ENCODE results near the gene GPBAR1. TPM values are rescaled to one million over a fixed set of nuclear protein-coding genes. Genes with fewer than 3 reads are reported as not detected.

The GPBAR1 gene
- polyA plus RNA-seq, 4 donors: 2.1 to 2.4 (median 2.3) TPM

DNA sequence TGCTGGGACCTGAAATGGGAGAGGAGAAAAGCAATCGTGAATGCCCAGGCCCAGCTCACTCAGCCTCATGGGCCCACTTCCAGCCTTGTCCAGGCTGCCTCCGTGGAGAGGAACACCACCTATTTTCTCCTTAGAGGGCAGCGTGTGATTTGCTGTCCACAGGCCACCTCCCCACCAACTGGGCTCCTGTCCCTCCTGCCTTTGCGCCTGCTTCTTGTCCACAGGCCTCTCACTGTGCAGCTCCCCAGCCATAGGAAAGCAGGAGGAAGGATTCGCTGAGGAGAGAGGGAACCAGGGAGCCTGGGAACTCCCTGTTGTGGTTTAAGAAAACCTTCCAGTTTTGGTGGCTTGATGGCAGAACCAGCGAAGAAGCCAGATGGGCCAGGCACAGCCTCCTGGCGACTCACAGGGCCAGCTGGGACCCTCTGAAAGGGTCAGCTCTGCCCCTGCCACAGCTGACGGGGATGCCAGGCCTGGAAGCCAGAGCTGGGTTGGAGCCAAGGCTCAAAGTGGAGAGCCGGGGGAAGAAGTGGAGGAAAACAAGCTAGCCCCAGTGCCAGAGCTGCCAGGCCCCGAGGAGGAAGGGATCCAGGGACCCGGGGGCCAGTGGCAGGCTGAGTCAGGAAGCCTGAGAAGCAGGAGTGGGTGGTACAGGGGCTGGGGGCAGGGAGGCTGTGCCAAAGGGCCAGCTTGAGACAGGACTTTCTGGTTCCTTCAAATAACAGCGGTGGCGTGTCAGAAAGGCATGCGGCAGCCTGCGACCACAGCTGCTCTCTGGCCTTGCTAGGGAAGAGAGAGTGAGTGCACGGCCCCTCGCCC, 21.6 kb downstream of the GPBAR1 start:
- no peak for DNase-seq (ENCODE audit: low read depth in 4 of 4, low spot score in 3 of 4)

- DNase-seq (ENCODE audit: low read depth in 4 of 4, low spot score in 3 of 4): no peak
Observed at GRCh38 chr2:218284106-218284811, 23.4 kb downstream of the GPBAR1 start.

DNA sequence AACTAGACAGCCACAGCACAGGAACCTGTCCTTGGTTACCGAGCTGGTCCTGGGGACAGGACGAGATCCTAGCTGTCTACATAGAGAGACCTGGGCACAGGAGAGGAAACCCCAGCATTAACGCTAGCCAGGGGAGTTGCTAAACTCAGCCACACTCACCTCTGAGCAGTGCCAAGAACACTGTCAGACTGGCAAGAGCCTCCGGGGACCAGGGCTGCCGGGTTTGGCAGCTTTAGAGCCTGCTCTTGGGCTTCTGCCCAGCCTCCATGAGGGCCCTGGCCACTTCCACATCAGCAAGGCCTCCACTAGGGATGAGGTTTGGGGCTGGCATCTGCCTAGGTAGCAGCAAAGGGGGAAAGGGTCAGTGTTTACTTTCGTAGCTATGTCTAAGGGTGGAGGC, 24.8 kb downstream of the GPBAR1 start:
- no peak for DNase-seq (ENCODE audit: low read depth in 4 of 4, low spot score in 3 of 4)

DNA sequence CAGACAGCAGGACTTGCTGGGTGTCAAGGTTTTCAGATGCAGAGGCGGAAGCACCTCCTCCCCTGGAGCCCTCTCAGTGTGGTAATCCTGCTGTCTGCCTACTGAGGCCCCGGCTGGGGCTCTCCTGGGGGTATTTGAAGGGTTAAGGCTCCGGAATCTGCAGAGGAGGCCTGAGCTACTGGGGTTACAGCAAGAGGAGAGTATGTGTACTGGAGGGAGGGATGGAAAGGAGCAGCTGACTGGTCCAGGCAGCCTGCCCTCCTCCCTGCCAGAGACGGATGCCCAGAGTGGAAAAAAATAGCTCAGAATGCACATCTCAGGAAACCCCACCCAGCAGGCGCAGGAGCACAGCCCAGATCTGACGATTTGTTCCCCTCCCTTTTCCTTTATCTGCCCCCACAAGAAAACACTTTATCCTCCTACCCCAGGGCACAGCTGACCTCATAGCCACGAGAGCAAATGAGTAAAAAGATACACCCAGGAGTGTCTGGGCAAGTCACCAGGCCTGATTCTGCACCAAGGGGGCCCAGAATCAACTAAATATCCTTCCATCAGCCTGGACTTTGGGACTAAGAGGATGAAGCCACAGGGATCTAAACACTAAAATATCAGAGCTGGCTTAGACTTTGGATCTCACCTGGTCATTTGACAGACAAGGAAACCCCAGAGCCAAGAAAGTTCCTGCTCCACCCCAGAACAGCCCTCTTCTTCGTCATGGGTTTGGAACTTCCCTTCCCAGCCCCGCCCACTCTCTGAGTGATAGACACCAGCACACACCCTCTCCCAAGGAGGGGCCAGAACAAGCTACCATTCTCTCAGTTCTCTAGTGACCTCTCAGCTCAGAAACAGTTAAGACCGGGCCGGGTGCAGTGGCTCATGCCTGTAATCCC, 26.0 kb downstream of the GPBAR1 start:
- DNase-seq (ENCODE audit: low read depth in 4 of 4, low spot score in 3 of 4): no peak

GRCh38 chr2:218289639-218290315, 29.0 kb downstream of the GPBAR1 start:
- DNase-seq (ENCODE audit: low read depth in 4 of 4, low spot score in 3 of 4): no peak

GRCh38 chr2:218290316-218291261, 29.8 kb downstream of the GPBAR1 start:
- no peak for DNase-seq (ENCODE audit: low read depth in 4 of 4, low spot score in 3 of 4)

DNA sequence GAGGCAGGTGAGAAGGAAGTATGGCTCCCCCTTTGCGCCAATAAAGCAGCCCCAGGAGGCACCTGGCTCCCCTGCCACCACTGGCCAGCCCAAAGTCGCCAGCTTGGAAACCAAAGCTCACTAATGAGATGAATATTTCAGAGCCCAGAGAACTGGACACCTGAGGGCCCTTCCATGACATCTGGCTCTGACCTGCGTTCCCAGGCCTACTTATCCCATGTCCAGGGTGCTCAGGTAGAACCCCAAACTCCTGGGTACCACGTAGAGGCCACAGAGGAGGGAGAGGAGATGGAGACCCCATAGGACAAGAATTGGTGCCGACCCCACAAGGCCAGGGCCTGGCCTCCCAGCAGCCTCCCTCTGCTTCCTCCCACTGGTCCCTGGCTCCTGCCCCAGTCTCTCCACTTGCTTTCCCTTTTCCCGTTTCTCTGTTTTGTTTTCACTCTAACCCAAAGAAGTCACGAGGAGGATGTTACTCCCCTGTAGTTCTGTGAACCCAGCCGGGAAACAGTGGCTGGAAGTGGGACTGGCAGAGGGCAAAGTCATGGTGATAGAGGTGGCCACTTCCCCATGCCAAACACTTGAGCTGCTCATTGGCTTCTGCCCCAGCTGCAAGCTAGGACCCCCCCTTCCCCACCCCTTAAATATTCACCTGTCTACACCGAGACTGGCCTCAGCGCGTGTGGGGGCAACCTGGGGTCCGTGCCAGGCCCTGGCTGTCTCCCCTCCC, 30.7 kb downstream of the GPBAR1 start:
- no peak for DNase-seq (ENCODE audit: low read depth in 4 of 4, low spot score in 3 of 4)

DNA sequence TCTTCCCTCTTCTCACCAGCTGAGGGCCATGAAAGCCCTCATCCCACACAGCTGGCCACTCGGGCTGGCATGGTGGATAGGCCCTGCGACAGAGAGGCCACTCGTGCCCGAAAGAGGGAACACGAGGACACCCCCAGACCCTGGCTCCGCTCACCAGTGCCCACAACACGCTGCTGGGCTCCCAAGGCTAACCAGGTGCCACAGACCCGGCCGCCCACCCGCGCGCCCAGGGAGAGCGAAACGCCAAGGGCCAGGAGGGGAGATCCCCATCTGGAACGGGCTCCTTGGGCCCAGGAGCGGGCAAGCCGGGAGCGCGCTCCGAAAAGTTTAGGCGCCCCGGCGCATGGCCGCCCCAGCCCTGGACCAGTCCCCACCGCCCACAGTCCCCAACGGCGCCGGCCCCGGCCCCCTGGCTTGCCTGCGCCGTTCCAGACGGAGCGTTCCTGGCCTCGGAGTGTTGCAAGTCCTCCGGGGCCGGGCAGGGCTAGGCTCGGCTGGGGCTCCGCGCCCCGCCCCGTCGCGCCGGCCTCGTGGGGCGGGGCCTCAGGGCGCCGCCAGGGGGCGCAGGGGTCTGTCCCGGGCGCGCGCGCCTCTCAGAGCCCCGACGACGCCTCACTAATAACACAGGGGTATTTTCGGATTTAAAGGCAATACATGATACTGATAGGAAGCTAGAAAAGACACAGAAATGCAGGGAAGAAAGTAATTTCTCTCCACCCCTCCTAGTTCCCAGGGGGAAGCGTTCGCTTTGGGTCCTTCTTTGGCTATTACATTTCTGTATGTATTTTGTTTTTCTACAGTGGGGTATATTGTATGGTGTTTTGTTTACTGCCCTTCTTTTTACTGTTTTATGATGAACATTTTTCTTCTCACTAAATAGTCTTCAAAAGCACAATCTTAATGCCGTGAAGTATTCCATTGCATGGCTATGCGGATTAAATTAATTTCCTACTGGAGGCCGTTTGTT, 31.5 kb downstream of the GPBAR1 start, which contains the start of gene TMBIM1:
Gene TMBIM1, minus strand, starts transcription at position 456 of the 967 bp plus-strand sequence. CDS start 10,362 bp downstream, outside the sequence.
- DNase-seq (ENCODE audit: low read depth in 4 of 4, low spot score in 3 of 4): peak in 1 of 4 donors; percentile 59

DNA sequence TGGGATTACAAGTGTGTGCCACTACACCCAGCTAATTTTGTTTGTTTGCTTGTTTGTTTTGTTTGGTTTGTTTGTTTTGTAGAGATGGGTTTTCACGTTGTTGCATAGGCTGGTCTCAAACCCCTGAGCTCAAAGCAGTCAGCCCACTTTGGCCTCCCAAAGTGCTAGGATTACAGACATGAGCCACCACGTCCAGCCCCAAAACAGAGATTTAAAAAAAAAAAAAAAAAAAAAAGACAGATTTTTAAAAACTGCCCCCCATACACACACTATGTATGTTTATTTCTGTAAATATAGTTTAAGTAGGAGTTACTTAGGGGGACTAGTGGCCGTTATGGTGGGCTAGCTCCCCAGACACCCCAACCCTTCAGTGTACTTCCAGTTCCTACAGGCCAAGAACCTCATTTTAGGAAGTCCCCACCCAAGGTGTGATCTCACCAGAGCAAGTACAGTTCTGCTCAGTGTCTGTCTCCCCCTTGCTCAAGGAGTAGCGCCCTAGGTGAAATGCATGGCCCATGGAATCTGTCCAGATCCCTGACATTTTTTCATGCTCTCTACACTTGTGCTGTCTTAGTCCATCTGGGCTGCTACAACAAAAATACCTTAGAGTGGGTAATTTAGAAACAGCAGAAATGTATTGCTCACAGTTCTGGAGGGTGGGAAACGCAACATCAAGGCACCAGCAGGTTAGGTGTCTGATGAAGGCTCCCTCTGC, 33.1 kb downstream of the GPBAR1 start:
- no peak for DNase-seq (ENCODE audit: low read depth in 4 of 4, low spot score in 3 of 4)

DNA sequence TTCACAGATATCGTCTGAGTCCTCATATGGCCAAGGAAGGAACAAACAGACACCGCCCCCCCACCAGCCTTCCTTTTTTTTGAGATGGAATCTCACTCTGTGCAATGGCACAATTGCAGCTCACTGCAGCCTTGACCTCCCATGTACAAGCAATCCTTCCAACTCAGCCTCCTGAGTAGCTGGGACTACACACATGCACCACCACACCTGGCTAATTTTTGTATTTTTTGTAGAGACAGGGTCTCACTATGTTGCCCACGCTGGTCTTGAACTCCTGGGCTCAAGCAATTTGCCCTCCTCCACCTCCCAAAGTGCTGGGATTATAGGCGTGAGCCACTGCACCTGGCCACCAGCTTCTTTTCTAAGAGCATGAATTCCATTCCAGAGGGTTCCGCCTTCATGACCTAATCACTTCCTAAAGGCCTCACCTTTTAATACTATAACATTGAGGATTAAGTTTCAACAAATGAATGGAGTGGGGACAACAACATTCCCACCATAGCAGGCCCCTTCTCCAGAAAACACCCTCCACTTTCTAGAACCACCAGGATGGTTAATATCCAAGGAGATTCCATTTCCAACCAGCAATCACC, 33.7 kb downstream of the GPBAR1 start:
- no peak for DNase-seq (ENCODE audit: low read depth in 4 of 4, low spot score in 3 of 4)

DNA sequence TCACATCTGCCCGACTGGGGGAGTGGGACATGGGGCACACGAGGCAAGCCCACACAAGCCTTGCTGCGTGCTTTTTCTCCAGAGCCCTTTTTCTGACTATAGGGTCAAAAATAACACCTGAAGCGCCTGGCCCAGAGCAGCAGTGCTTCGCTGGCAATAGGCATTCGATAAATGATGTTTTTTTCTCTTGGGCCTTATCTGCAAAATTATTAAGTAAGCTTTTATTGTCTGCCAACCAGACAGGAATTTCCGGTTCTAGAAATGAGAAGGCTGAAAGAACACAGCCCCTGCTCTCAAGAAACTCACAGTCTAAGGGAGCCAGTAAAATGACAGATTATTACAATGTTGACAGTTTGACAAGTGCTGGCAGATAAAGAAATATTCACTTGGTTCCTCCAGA, 34.2 kb downstream of the GPBAR1 start:
- no peak for DNase-seq (ENCODE audit: low read depth in 4 of 4, low spot score in 3 of 4)

- DNase-seq (ENCODE audit: low read depth in 4 of 4, low spot score in 3 of 4): no peak
Observed at GRCh38 chr2:218296200-218296599, 35.4 kb downstream of the GPBAR1 start.

DNA sequence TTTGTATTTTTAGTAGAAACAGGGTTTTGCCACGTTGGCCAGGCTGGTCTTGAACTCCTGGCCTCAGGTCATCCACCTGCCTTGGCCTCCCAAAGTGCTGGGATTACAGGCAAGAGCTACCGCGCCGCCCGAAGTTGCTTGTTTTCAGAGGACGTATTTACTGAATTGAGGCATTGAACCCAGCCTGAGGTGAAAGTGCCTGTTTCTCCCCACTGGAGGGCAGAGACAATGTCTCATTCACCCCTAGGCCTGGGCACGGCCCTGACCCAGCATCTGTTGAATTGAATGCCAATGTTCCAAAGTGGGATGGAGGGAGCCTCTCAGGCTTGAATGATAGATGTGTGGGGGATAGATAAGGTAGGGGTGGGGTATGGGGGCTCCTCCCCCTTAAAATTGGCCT, 36.0 kb downstream of the GPBAR1 start:
- no peak for DNase-seq (ENCODE audit: low read depth in 4 of 4, low spot score in 3 of 4)

DNA sequence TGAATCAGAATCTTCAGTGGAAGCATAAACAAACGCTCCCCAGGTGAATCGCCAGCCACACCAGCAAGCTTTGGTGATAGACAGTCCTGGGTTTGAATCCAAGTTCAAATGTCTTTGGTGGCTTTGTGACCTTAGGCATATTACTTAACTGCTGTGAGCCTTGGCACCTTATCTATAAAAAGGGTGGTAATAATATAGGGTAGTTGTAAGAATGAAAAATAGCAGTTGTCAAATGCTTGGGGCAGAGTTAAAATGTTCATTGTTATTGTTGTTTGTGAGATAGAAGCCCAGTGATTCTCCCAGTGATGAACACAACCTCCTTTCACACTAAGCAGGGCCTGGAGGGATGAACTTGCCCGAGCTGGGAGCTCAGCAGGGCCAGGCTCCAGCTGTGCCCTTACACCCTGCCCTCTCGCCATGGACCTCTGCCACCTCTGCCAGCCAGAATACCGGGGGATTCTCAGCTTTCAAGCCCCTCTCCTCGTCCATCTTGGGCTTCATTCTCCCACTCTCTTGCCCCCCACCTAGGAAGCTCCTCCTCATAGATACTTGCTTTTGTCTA, 37.6 kb downstream of the GPBAR1 start:
- DNase-seq (ENCODE audit: low read depth in 4 of 4, low spot score in 3 of 4): no peak

GRCh38 chr2:218300141-218300540, 39.3 kb downstream of the GPBAR1 start:
- DNase-seq (ENCODE audit: low read depth in 4 of 4, low spot score in 3 of 4): no peak
